Muscle layer of colon (tissue), 2 donors: Measurements from ENCODE around the gene VDR.

Source experiments
- H3K27ac ChIP-seq: one replicate; pipeline ENCODE4 v1.7.0; 2013; ENCODE audit warnings: low read depth, mild to moderate bottlenecking, low read length, moderate library complexity
- H3K27me3 ChIP-seq, 2 donors: one replicate each; pipeline ENCODE4 v1.7.0; 2013; ENCODE audit warnings: low read length in 2 of 2, mild to moderate bottlenecking in 2 of 2; ENCODE audit not compliant: insufficient read depth in 2 of 2, control insufficient read depth in 1 of 2
- H3K36me3 ChIP-seq: one replicate; pipeline ENCODE4 v1.7.0; 2013; ENCODE audit warnings: mild to moderate bottlenecking, low read length; ENCODE audit not compliant: insufficient read depth
- H3K4me1 ChIP-seq: one replicate; pipeline ENCODE4 v1.7.0; 2013; ENCODE audit warnings: mild to moderate bottlenecking, low read length; ENCODE audit not compliant: insufficient read depth
- H3K4me3 ChIP-seq, 2 donors: one replicate each; pipeline ENCODE4 v1.7.0; 2013; ENCODE audit warnings: low read length in 2 of 2, low read depth in 1 of 2, mild to moderate bottlenecking in 1 of 2, moderate library complexity in 1 of 2
- H3K9ac ChIP-seq: one replicate; pipeline ENCODE4 v1.7.0; 2013; ENCODE audit warnings: low read length
- H3K9me3 ChIP-seq: one replicate; pipeline ENCODE4 v1.7.0; 2013; ENCODE audit warnings: mild to moderate bottlenecking, low read length
- donor health status: abdominal sarcoma.
- donor health status: Adenocarcinoma of cecum.

Gene VDR

GRCh38 chr12:47878918-47879481 lies 25.8 kb downstream of the VDR start:
- Histone ChIP-seq H3K27ac (no peak overlapping the region), H3K36me3 (no peaks in the 10 kb centered on the region), H3K9me3 (no peaks in the 10 kb centered on the region), H3K4me1 (no peaks in the 10 kb centered on the region), H3K27me3 (no peaks in the 10 kb centered on the region), H3K4me3 (no peak overlapping the region), H3K9ac (no peak overlapping the region)

- Histone ChIP-seq H3K27me3 (no peaks in the 10 kb centered on the region), H3K36me3 (no peaks in the 10 kb centered on the region), H3K4me3 (no peak overlapping the region), H3K9ac (no peak overlapping the region), H3K27ac (no peak overlapping the region), H3K9me3 (no peaks in the 10 kb centered on the region), H3K4me1 (no peaks in the 10 kb centered on the region)
Measured at GRCh38 chr12:47878293-47878917, 26.4 kb downstream of the VDR start.

- Histone ChIP-seq H3K4me1 (no peaks in the 10 kb centered on the region), H3K4me3 (no peak overlapping the region), H3K36me3 (no peaks in the 10 kb centered on the region), H3K27ac (no peak overlapping the region), H3K9ac (no peak overlapping the region), H3K9me3 (no peaks in the 10 kb centered on the region), H3K27me3 (no peaks in the 10 kb centered on the region)
Measured at GRCh38 chr12:47877081-47877480, 27.7 kb downstream of the VDR start.

- no peak overlapping the region for H3K4me3 ChIP-seq
- no peaks in the 10 kb centered on the region for H3K9me3 ChIP-seq
- H3K9ac ChIP-seq: no peak overlapping the region
- no peaks in the 10 kb centered on the region for H3K4me1 ChIP-seq
- no peaks in the 10 kb centered on the region for H3K36me3 ChIP-seq
- H3K27me3 ChIP-seq: no peaks in the 10 kb centered on the region
- H3K27ac ChIP-seq: no peak overlapping the region
Measured at GRCh38 chr12:47876440-47876960, 28.3 kb downstream of the VDR start.

- Histone ChIP-seq H3K27me3 (no peaks in the 10 kb centered on the region), H3K4me3 (no peak overlapping the region), H3K9ac (no peak overlapping the region), H3K9me3 (no peaks in the 10 kb centered on the region), H3K27ac (no peak overlapping the region), H3K4me1 (peaks cover 2% of the 10 kb centered on the region), H3K36me3 (no peaks in the 10 kb centered on the region)
Measured at GRCh38 chr12:47875746-47876439, 28.9 kb downstream of the VDR start.

GRCh38 chr12:47874316-47874715 lies 30.5 kb downstream of the VDR start:
- H3K4me3 ChIP-seq: no peak overlapping the region
- no peaks in the 10 kb centered on the region for H3K36me3 ChIP-seq
- peaks cover 15% of the 10 kb centered on the region for H3K4me1 ChIP-seq
- no peak overlapping the region for H3K27ac ChIP-seq
- no peak overlapping the region for H3K9ac ChIP-seq
- no peaks in the 10 kb centered on the region for H3K27me3 ChIP-seq
- no peaks in the 10 kb centered on the region for H3K9me3 ChIP-seq

GRCh38 chr12:47870175-47870781 lies 34.5 kb downstream of the VDR start:
- Histone ChIP-seq H3K9me3 (no peaks in the 10 kb centered on the region), H3K27me3 (no peaks in the 10 kb centered on the region), H3K36me3 (no peaks in the 10 kb centered on the region), H3K4me3 (peak overlapping the region in 1 of 2 donors; percentile 25), H3K27ac (peak overlapping the region; percentile 57), H3K4me1 (peaks cover 15% of the 10 kb centered on the region), H3K9ac (no peak overlapping the region)

- Histone ChIP-seq H3K27me3 (no peaks in the 10 kb centered on the region), H3K9ac (no peak overlapping the region), H3K4me3 (no peak overlapping the region), H3K27ac (no peak overlapping the region), H3K9me3 (no peaks in the 10 kb centered on the region), H3K36me3 (no peaks in the 10 kb centered on the region), H3K4me1 (peaks cover 15% of the 10 kb centered on the region)
Measured at GRCh38 chr12:47868552-47869031, 36.2 kb downstream of the VDR start.

GRCh38 chr12:47868041-47868440 lies 36.8 kb downstream of the VDR start:
- H3K27ac ChIP-seq: no peak overlapping the region
- no peak overlapping the region for H3K9ac ChIP-seq
- no peaks in the 10 kb centered on the region for H3K27me3 ChIP-seq
- no peaks in the 10 kb centered on the region for H3K9me3 ChIP-seq
- H3K4me1 ChIP-seq: peaks cover 15% of the 10 kb centered on the region
- H3K36me3 ChIP-seq: no peaks in the 10 kb centered on the region
- no peak overlapping the region for H3K4me3 ChIP-seq

- H3K4me3 ChIP-seq: no peak overlapping the region
- no peaks in the 10 kb centered on the region for H3K27me3 ChIP-seq
- H3K9ac ChIP-seq: no peak overlapping the region
- H3K9me3 ChIP-seq: no peaks in the 10 kb centered on the region
- no peak overlapping the region for H3K27ac ChIP-seq
- H3K4me1 ChIP-seq: peaks cover 15% of the 10 kb centered on the region
- no peaks in the 10 kb centered on the region for H3K36me3 ChIP-seq
Measured at GRCh38 chr12:47867495-47867941, 37.3 kb downstream of the VDR start.

- H3K4me1 ChIP-seq: peaks cover 2% of the 10 kb centered on the region
- H3K36me3 ChIP-seq: no peaks in the 10 kb centered on the region
- H3K4me3 ChIP-seq: no peak overlapping the region
- H3K9ac ChIP-seq: no peak overlapping the region
- H3K27ac ChIP-seq: no peak overlapping the region
- no peaks in the 10 kb centered on the region for H3K27me3 ChIP-seq
- H3K9me3 ChIP-seq: no peaks in the 10 kb centered on the region
Measured at GRCh38 chr12:47864646-47865235, 40.1 kb downstream of the VDR start.
